ENCODE results near the gene SH3BP2.

The SH3BP2 gene

DNA sequence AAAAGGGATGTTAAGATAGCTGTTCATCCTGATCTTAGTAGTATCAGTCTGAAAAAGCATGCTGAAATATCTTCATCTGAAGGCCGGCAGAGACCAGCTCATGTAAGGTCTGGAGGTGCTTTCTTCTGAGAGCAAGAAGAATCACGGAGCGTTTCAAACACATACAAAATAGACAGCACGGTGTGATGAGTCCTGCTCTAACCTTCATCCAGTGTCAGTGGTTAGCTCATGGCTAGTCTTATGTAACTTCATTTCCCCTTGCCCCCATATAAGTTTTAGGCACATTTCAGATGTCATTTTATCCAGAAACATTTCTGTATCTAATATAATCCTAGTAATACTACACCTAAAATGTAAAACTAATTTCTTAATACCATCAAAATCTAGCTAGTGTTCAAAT is 78.6 kb downstream of the SH3BP2 start:
- DNase-seq (ENCODE audit: low read depth in 2 of 3, low spot score in 1 of 3): no peak

DNA sequence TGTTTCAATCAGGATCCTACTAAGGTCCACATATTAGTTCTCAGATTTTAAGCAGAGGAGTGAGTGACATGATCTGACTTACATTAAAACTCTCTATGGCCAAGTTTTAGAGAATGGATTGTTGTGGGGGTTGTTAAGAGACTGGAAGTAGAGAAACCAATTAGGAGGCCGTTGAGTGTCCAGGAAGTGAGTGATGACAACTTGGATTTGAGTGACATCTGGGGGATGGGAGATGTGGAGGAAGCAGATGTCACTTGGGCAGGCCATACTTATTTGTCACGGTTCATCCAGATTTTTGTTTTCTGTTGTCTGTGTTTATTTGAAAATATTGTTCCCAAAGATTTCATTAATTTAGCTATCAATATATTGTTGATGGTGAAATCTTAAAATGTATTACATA is 79.0 kb downstream of the SH3BP2 start:
- DNase-seq (ENCODE audit: low read depth in 2 of 3, low spot score in 1 of 3): no peak

DNA sequence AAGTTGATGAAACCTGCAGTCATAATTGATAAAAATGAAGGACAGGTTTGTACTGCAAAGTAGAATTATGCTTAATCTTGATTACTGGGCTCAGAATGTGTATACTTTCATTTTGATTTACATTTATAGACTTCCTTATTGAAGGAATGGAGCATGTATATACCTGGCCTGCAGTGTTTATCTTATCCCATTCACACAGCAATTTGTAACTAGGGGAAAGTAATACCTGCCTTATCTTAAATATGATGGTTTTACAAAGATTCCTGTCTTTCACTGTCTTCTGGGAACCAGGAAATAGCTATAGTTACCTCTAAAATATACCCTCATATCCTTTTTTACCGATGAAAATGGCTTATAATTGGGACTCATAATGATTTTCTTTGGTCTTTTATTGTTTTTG is 80.4 kb downstream of the SH3BP2 start:
- no peak for DNase-seq (ENCODE audit: low read depth in 2 of 3, low spot score in 1 of 3)

DNA sequence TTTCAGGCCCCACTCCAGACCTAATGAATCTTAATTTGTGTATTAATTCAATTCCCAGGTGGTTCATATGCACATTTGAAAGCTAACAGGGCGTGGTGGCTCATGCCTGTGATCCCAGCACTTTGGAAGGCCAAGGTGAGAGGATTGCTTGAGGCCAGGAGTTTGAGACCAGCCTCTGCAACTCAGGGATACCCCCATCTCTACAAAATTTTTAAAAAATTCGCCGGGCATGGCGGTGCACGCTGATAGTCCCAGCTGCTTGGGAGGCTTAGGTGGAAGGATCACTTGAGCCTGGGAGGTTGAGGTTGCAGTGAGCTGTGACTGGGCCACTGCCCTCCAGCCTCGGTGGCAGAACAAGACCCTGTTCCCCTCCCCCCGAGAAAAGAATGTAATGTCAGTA is 82.0 kb downstream of the SH3BP2 start:
- no peak for DNase-seq (ENCODE audit: low read depth in 2 of 3, low spot score in 1 of 3)

DNA sequence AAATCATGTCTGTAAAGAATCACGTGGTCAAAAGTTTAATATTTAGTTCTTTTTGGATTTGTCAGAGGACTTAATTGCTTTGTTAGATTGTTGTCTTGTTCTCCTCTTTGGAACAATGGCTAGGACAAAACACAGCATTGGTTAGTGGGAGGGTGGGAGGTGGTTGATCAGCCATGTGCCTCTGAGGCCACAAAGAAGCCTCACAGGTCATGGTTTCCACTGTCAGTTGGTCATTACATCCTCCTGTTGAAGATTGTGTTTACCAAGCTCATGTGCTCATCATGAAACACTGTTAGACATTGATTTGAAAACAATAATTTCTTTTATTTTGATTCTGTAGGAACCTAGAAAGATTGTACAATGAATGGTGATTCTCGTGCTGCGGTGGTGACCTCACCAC is 82.7 kb downstream of the SH3BP2 start:
- DNase-seq (ENCODE audit: low read depth in 2 of 3, low spot score in 1 of 3): no peak

DNA sequence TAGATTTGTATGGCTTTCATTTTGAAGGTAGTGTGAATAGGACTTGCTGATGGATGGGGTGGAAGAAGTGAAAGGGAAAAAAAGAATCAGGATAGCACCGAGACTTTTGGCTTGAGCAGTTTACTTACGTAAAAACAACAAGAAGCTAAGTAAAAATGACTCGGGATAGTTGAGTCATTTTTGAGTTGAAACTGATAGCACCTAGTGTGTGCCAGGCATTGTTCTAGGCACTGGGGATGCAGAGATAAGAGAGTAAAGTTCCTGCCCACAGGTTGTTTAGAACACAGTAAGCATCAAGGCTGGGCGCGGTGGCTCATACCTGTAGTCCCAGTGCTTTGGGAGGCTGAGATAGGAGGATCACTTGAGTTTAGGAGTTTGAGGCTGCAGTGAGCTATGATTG is 85.5 kb downstream of the SH3BP2 start:
- no peak for DNase-seq (ENCODE audit: low read depth in 2 of 3, low spot score in 1 of 3)

DNA sequence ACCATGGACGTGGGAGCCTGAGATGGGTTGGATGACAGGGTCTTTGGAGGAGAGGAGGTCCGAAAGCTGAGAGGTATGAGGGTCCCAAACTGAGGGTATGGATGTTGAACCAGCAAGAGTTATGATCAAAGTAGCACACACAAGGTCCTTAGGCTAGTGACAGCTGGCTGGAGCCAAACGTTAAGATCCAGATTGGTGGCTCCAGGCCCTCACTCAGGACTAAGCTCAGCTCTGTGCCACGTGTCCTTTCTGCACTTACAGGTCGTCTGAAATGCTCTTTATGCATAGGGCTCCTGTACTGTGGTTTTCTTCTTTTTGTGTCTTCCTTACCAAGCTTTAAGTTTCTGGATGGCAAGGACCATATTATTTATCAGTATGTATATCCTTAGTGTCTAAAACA is 86.1 kb downstream of the SH3BP2 start:
- no peak for DNase-seq (ENCODE audit: low read depth in 2 of 3, low spot score in 1 of 3)

DNA sequence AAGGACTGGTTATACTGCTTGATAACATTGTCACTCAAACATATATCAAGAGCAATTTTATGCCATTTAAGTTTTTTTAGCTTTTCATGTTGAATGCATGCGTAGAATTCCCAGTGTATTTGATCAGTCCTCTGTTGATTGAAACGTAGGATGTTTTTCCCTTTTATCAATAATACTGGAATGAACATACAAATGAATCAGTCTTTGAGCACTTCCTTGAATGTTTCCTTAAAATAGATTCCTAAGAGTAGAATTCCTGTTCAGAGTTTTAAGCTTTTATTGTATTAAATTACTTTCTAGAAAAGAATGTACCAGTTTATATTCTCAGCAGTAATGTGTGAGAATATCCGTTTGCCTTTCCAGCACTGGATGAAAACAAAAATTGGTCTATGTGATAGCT is 88.5 kb downstream of the SH3BP2 start:
- no peak for DNase-seq (ENCODE audit: low read depth in 2 of 3, low spot score in 1 of 3)

DNA sequence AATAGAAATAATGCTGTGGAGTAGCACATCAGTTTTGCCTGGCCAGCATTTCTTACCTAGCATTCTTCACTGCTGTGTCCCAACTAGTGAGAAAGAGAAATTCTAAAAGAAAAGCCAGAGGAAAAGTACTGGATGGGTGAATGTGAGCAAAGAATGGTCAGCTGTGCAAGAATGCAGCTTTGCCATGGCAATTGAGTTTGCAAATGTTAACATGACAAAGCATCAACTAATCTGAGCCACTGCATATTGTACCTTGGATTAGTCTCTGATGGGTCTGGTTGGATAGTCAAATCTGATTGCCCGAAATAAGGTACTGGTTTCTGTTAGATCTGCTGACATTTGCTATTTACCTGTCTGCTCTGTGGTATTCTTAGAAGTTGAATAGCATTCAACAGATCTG is 89.5 kb downstream of the SH3BP2 start:
- no peak for DNase-seq (ENCODE audit: low read depth in 2 of 3, low spot score in 1 of 3)

DNA sequence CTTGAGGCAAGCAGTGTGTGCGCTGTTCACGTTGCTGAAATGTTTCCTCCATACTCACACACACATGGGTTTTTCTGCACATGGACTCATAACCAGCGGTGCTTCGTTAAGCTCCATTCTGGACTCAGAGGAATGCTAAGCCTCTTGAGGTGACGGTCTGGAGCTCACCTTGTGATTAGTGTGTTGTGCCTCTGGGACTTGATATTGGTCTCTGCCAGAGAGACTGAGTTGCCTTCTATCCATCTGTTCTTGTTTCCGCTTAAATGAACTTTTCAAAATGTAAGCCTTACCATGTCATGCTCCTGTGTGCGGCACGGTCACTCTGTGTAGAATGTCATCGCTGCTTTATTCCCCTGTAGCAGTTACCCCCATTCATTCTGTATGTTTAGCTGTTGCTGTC is 93.3 kb downstream of the SH3BP2 start:
- no peak for DNase-seq (ENCODE audit: low read depth in 2 of 3, low spot score in 1 of 3)

DNA sequence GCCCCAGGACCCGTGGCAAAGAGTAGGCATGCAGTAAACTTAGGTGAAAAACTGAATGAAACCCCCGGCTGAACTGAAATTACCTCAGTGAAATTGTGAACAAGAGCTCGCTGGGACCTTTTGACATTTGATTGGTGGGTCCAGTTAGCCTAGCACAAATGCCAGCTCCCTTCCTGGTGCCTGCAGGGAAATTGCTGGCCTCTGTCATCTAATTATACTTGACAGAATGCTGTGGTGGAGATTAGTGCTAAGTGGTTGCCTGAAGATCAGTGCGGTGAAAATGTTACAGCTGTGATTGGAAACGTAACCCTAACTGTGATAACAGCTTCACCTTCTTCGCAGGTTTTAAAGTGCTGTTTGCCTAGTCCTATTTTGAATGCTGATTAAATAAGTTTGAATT is 93.7 kb downstream of the SH3BP2 start:
- no peak for DNase-seq (ENCODE audit: low read depth in 2 of 3, low spot score in 1 of 3)

DNA sequence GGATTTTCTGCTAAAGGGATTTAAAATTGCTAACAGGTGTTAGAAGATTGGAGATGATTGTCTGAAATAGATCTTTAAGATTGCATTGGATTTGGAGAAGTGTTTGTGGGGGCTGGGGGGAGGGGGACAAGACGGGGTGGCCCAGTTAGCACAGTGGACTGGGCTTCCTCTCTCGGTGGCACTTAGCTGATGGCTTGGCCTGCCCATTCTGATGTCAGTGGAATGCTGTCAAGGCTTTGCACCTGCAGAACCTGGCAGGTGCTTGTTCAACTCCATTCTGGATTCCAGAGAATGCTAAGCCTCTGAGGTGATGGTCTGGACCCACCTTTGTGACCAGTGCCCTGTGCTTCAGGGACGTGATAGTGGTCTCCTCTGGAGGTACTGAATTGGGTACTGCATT is 94.5 kb downstream of the SH3BP2 start:
- DNase-seq (ENCODE audit: low read depth in 2 of 3, low spot score in 1 of 3): no peak

DNA sequence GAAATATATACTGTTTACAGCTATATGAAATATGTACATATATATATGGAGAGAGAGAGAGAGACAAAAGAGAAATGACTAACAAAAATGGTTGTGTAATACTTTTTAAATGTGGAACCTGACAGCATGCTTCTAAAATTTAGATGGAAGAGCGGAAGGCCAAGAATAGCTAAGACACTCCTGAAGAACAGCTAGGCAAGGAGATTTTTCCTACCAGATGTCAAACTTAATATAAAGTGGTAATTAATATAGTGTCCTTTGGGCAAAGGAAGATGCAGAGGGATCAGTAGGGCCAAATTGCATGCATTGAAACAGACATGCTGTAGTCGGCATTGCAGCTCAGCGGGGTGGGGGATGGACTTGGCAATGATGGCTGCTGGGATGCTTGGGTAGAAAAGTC is 96.0 kb downstream of the SH3BP2 start:
- DNase-seq (ENCODE audit: low read depth in 2 of 3, low spot score in 1 of 3): no peak

Measured in stimulated activated CD4-positive, alpha-beta T cell treated with anti-CD3 and anti-CD28 coated beads, Interleukin-12 subunit alpha, Interleukin-12 subunit beta, amount 100 ng/mL, for 48 hours (primary cell).